HepG2 (cell line): ENCODE data around the gene DIS3L2. TPM values are rescaled to one million over a fixed set of nuclear protein-coding genes. Genes with fewer than 3 reads are reported as not detected.

ENCODE experiments used
- ARHGAP35 ChIP-seq: sonication (generic); formaldehyde crosslinking; IDR thresholded peaks from 2 replicates; pipeline ENCODE4 v1.9.0; 2022; ENCODE audit warnings: mild to moderate bottlenecking, inconsistent platforms, moderate library complexity, missing genetic modification reagents, borderline replicate concordance
- ASH2L ChIP-seq: fragments of 300-600, 200-600 bp; sonication (generic); IDR thresholded peaks from 2 replicates; pipeline ENCODE4 v1.7.0; 2017; ENCODE audit warnings: low read depth, mild to moderate bottlenecking, moderate library complexity, mixed read lengths, low read length; ENCODE audit not compliant: insufficient read length
- ATAD3A ChIP-seq: sonication (generic); formaldehyde crosslinking; IDR thresholded peaks from 2 replicates; pipeline ENCODE4 v1.4.0; 2020; ENCODE audit warnings: missing genetic modification reagents
- CBX2 ChIP-seq, 2 experiments: fragments of 200-600 bp in 1 of 2; sonication (generic); formaldehyde crosslinking in 1 of 2; IDR thresholded peaks; 2 replicates each; pipeline versions ENCODE4 v1.7.0 to v1.8.1; 2018 to 2022; ENCODE audit warnings: low read depth in 2 of 2, low read length in 1 of 2, mild to moderate bottlenecking in 1 of 2, missing genetic modification reagents in 1 of 2
- CEBPZ ChIP-seq: IDR thresholded peaks from 2 replicates; pipeline ENCODE4 v1.6.1; 2012; ENCODE audit warnings: low read length, improper control_type of control experiment
- DNMT3B ChIP-seq: conservative IDR thresholded peaks from 2 replicates; pipeline ENCODE4 v1.6.1; 2016; ENCODE audit warnings: missing biosample characterization, control low read depth
- ELF1 ChIP-seq: sonication (generic); formaldehyde crosslinking; IDR thresholded peaks from 2 replicates; pipeline ENCODE4 v1.4.0; 2020; ENCODE audit warnings: missing genetic modification reagents
- GTF3A ChIP-seq: sonication (generic); formaldehyde crosslinking; conservative IDR thresholded peaks from 2 replicates; pipeline ENCODE4 v1.4.0; 2020; ENCODE audit warnings: mild to moderate bottlenecking, missing genetic modification reagents
- HOMEZ ChIP-seq: IDR thresholded peaks from 2 replicates; pipeline ENCODE4 v1.6.1; 2016; ENCODE audit warnings: low read depth
- JUN ChIP-seq: sonication (generic); formaldehyde crosslinking; IDR thresholded peaks from 2 replicates; pipeline ENCODE4 v1.4.0; 2020; ENCODE audit warnings: mild to moderate bottlenecking, missing genetic modification reagents
- JUND ChIP-seq: sonication (generic); formaldehyde crosslinking; IDR thresholded peaks from 2 replicates; pipeline ENCODE4 v1.8.0; 2022; ENCODE audit warnings: mild to moderate bottlenecking, missing genetic modification reagents
- MTA1 ChIP-seq: sonication (generic); formaldehyde crosslinking; IDR thresholded peaks from 2 replicates; pipeline ENCODE4 v1.4.0; 2020; ENCODE audit warnings: missing genetic modification reagents, mild to moderate bottlenecking, borderline replicate concordance
- MYNN ChIP-seq: sonication (generic); formaldehyde crosslinking; IDR thresholded peaks from 2 replicates; pipeline ENCODE4 v1.4.0; 2020; ENCODE audit warnings: mild to moderate bottlenecking, low read depth, missing genetic modification reagents
- SIX4 ChIP-seq: sonication (generic); formaldehyde crosslinking; IDR thresholded peaks from 2 replicates; pipeline ENCODE4 v1.4.0; 2020; ENCODE audit warnings: missing genetic modification reagents
- ZBED4 ChIP-seq: sonication (generic); formaldehyde crosslinking; IDR thresholded peaks from 2 replicates; pipeline ENCODE4 v1.4.0; 2020; ENCODE audit warnings: missing genetic modification reagents, borderline replicate concordance
- ZNF24 ChIP-seq: fragments of 450-650 bp; IDR thresholded peaks from 2 replicates; pipeline ENCODE4 v1.6.1; 2017; ENCODE audit warnings: antibody characterized with exemption, mild to moderate bottlenecking
- ZNF30 ChIP-seq: sonication (generic); formaldehyde crosslinking; IDR thresholded peaks from 2 replicates; pipeline ENCODE4 v1.5.0; 2020; ENCODE audit warnings: mild to moderate bottlenecking, missing genetic modification reagents
- ZNF512 ChIP-seq: sonication (generic); formaldehyde crosslinking; IDR thresholded peaks from 2 replicates; pipeline ENCODE4 v1.4.0; 2020; ENCODE audit warnings: mild to moderate bottlenecking, missing genetic modification reagents
- polyA plus RNA-seq, 8 experiments: library from polyadenylated mRNA; depleted of rRNA in 3 of 8; stranded (reverse) in 7 of 8; unstranded in 1 of 8; fragments of >200 nt; fragmentation: Illumina TruSeq in 4 of 8; extraction: Trizol in 4 of 8; gene quantifications; 2 replicates each; pipeline versions ENCODE4 v1.2.1 to v1.2.3, GENCODE V29; 2011 to 2016; ENCODE audit warnings: low read depth in 4 of 8, missing spikeins in 1 of 8, mixed read lengths in 1 of 8; ENCODE audit not compliant: insufficient read depth in 1 of 8
- total RNA-seq, 5 experiments: library from RNA; depleted of rRNA; stranded (reverse); fragments of >200 nt; fragmentation: Illumina TruSeq; extraction: Trizol; gene quantifications; 2 replicates each; pipeline ENCODE4 v1.2.3, GENCODE V29; 2016; ENCODE audit warnings: low read depth in 1 of 5

Gene DIS3L2
- total and polyA plus RNA-seq, 2 of the 13 experiments (the other 11 are each of a cell fraction or from before 2014, with no cell fraction given), result 7.0 to 23.9 TPM

GRCh38 chr2:231957913-231958763 is 3.4 kb upstream of the DIS3L2 start (continued):
- TF ChIP-seq ZBED4 (CRISPR knock-in tag) (no peak), JUN (no peak), ZNF30 (CRISPR knock-in tag) (no peak), ASH2L (no peak), ARHGAP35 (CRISPR knock-in tag) (no peak), ZNF24 (no peak), CEBPZ (no peak), SIX4 (CRISPR knock-in tag) (no peak), MYNN (CRISPR knock-in tag) (no peak), GTF3A (CRISPR knock-in tag) (no peak), HOMEZ (CRISPR knock-in tag) (no peak), ATAD3A (CRISPR knock-in tag) (no peak), JUND (CRISPR knock-in tag) (peak; percentile 54), ELF1 (peak; percentile 16; the same call in 1 of the 2 replicates), DNMT3B (CRISPR knock-in tag) (no peak), CBX2 (IDR thresholded peaks at IDR 0.05; ENCODE audit: low read depth, low read length) (no peak), CBX2 (CRISPR knock-in tag; IDR thresholded peaks at IDR 0.05; ENCODE audit: low read depth) (no peak), MTA1 (CRISPR knock-in tag) (peak; percentile 56; the same call in 1 of the 2 replicates), ZNF512 (CRISPR knock-in tag) (no peak)
